GM03348 (cell line): Measurements from ENCODE around the gene C5AR1.
"Not testable (repeated sequence)": the region's sequence is repeated elsewhere in the genome, so short reads cannot be mapped to it uniquely, and the experiment has no call there.

Source experiments
- DNase-seq: peaks from one replicate; pipeline ENCODE4 v3.0.0; 2012; ENCODE audit warnings: low spot score

The C5AR1 gene

GRCh38 chr19:47331931-47332547 lies 22.4 kb downstream of the C5AR1 start, which contains the start of gene C5AR2:
C5AR2 (plus strand) TSS chr19:47332175; CDS start chr19:47340800, 8,625 bp downstream.
- peak; percentile 37 for DNase-seq

GRCh38 chr19:47336765-47337718 lies 27.4 kb downstream of the C5AR1 start:
- DNase-seq, result not testable (repeated sequence)

DNA sequence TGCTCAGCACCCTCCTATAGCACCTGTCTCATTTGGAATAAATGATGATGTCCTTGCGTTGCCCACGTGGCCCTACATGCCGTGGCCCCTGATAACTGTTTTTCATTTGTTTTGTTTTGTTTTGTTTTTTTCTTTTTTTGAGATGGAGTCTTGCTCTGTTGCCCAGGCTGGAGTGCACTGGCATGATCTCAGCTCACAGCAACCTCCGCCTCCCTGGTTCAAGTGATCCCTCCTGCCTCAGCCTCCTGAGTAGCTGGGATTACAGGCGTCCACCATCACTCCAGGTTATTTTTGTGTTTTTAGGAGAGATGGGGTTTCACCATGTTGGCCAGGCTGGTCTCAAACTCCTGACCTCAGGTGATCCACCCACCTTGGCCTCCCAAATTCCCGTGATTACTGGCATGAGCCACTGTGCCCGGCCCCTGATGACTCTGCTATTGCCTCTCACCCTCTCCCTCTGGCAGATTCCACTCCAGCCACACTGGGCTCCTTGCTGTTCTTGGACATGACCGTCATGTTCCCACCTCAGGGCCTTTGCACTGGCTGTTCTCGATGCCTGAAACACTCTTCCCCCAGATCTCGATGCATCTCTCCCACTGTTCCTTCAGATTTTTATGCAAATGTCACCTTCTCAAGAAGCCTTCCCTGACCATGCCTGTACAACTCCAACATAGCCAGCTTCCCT lies 29.7 kb downstream of the C5AR1 start:
- DNase-seq, result no peak

- no peak for DNase-seq
Observed at GRCh38 chr19:47340477-47341208, 31.0 kb downstream of the C5AR1 start.

DNA sequence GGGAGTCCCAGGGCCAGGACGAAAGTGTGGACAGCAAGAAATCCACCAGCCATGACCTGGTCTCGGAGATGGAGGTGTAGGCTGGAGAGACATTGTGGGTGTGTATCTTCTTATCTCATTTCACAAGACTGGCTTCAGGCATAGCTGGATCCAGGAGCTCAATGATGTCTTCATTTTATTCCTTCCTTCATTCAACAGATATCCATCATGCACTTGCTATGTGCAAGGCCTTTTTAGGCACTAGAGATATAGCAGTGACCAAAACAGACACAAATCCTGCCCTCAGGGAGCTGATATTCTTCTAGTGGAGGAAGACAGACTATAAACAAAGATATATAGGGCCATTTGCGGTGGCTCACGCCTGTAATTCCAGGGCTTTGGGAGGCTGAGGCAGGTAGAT lies 32.1 kb downstream of the C5AR1 start:
- DNase-seq, result no peak

DNA sequence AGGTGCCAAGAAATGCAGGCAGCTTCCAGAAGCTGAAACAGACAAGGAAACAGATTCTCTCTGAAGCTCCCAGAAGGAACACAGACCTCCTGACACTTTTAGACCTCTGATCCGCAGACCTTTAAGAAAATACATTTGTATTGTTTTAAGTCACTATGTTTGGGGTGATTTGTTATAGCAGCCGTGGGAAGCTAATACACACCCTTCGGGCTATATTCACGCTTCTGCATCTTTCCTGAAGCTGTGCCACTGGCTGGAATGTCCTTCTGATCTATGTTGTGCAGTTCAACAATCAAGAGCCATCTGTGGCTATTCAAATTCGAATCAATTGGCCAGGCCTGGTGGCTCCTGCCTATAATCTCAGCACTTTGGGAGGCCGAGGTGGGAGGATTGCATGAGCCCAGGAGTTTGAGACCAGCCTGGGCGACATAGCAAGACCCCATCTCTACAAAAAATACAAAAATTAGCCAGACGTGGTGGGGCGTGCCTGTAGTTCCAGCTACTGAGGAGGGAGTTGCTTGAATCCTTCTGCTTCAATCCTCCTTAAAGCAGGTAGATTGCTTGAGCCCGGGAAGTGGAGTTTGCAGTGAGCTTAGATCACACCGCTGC lies 33.6 kb downstream of the C5AR1 start:
- DNase-seq, result no peak

DNA sequence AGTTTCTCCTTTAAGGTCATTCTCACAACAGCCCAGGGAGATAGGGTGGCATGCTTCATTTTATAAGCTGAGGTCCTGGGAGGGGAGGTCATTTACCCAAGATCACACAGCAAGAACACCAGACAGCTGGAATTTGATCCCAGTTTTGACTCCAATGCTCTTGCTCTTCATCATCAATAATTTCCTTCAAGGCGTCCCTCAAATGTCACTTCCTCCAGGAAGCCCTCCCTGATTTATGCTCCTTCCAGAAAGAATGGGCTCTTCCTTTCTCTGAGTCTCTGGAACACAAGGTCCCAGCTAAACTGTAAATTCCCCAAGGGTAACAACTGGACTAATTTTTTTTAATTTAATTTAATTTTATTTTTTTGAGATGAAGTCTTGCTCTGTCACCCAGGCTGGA lies 34.8 kb downstream of the C5AR1 start:
- DNase-seq, result no peak

- not testable (repeated sequence) for DNase-seq
Observed at GRCh38 chr19:47346024-47346423, 36.4 kb downstream of the C5AR1 start.

DNA sequence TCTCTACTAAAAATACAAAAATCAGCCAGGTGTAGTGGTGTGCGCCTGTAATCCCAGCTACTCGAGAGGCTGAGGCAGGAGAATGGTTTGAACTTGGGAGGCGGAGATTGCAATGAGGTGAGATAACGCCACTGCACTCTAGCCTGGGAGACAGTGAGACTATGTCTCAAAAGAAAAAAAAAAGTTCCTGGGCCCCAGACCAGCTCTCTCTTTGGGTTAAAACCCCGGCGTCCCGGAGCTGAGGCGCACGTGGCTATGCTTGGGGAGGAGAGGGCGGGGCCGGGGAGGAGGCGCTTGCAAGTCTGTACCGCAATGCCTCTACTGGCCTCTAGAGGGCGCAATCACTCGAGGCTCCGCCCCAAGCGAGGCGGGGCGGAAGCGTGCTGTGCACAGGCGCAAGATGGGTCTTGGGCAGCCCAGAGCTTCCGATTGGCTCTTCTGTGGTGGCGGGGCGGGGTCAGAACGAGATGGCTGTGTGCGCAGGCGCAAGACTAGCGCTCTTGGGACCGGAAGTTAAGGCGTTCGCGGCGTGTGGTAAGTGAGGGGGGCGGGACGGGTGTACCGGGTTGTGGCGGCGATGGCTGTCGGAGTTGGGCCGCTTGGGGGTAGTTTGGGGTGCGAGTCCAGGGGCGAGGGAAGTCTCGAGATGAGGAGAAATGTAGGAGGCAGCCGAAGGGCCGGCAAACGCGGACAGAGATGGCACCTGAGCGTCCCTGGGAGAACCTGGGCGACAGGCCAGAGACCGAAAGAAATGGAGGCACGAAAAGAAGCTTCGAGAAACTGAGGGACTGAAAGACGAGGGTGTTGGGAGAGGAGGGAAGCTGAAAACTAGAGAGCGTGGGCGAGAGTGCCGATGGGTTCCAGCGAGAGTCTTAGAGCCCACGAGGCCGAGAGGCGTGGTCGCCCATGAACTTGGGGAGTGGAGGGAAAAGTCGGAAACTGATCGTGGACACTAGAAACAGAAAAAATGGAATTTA lies 39.4 kb downstream of the C5AR1 start, which contains the start of gene DHX34:
Gene DHX34, plus strand, starts transcription at position 497 of the 977 bp plus-strand sequence. CDS start 3,716 bp downstream, outside the sequence.
- peak; percentile 100 for DNase-seq

DNA sequence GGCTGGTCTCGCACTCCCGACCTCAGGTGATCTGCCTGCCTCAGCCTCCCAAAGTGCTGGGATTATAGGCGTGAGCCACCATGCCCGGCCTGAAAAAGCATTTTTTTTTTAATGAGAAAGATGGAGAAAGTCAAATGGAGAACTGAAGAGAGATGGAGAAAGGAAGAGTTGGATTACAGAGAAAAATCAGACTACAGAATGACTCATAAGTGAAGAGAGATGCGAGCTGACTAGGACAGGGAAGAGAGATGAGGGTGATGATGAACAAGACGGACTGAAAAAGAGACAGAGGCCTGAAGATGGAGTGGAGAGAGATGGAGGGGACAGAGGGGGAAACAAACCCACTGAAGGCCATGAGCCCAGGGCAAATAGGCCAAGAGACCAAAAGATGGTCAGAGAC lies 41.0 kb downstream of the C5AR1 start:
- DNase-seq, result no peak

DNA sequence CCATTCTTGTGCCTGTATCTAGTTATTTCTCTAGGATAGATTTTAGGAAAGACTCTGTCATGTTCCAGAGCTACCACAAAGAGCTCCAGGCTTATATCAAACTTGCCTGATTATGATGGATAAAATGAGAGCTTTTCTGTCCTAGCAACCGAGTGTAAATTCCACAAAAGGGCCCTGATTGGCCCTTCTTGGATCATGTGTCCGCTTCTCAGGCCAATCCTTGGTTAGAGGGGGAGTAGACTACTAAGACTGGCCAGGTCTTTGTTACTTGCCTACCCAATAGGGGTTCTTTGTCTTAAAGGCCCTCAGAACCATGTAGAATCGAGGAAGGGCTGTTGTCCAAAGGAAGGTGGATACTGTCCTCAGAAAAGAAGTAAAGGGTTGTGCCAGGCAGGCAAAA lies 41.9 kb downstream of the C5AR1 start:
- peak; percentile 55 for DNase-seq

DNA sequence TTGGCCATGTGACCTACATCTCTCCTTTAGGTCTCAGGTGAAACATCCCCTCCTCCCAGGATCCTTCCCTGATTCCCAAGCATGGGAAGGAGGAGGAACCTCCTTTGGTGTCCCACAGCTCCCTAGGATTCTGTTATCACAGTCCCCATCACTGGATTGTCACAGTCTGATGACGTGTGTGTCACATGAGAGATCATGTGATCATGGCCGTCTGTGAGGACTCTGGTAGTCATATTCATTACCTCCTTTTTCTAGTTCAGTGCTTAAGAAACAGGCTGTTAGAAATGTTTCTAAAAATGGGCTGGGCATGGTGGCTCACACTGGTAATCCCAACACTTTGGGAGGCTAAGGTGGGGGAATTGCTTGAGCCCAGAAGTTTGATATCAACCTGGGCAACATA lies 42.4 kb downstream of the C5AR1 start:
- no peak for DNase-seq

- no peak for DNase-seq
Observed at GRCh38 chr19:47353307-47353712, 43.6 kb downstream of the C5AR1 start.

- no peak for DNase-seq
Observed at GRCh38 chr19:47356900-47357299, 47.2 kb downstream of the C5AR1 start.

DNA sequence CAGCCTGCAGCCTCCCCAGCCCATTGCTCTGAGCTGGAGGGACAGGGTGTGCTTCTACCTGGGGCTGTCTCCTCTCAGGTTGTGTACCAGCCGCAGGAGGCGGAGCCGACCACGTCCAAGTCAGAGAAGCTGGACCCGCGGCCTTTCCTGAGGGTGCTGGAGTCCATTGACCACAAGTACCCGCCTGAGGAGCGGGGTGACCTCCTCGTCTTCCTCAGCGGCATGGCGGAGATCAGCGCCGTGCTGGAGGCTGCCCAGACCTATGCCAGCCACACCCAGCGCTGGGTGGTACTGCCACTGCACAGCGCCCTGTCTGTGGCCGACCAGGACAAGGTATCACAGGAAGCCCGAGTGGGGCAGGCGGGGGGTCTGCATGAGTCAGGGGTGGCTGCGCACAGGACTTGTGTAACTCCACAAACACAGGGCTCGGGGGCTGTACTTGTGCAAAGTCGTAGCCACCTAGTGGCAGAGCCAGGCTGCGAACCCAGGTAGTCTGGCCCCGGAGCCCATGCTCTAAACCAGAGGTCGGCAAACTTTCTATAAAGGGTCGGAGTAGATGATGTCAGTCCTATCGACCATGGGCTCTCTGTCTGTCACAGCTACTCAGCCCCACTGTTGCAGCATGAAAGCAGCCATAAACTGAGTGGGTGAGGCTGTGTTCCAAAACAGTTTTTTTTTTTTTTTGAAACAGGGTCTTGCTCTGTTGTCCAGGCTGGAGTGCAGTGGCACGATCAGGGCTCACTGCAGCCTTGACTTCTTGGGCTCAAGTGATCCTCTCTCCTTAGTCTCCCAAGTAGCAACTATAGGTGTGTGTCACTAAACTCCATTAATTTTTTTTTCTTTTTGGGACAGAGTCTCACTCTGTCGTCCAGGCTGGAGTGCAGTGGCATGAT lies 48.4 kb downstream of the C5AR1 start:
- no peak for DNase-seq

DNA sequence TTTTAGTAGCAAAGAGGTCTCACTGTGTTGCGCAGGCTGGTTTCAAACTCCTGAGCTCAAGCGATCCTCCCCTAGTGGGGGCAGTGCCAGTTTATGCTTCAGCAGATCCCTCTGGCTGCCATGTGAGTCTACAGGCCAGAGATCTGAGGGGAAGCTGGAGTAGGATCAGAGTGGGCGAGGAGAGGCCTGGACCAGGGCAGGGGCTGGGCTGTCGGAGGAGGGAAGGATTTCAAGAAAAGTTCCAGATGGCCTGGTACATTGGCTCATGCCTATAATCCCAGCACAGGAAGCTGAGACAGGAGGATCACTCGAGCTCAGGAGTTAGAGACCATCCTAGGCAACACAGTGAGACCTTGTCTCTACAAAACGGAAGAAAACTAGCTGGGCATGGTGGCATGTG lies 49.3 kb downstream of the C5AR1 start:
- DNase-seq, result no peak

GRCh38 chr19:47362321-47362720 lies 52.7 kb downstream of the C5AR1 start:
- DNase-seq, result no peak

- no peak for DNase-seq
Observed at GRCh38 chr19:47363758-47364531, 54.3 kb downstream of the C5AR1 start.
